HG03571 (cell line): ENCODE data around the gene CCDC51.
"Not testable (repeated sequence)": the region's sequence is repeated elsewhere in the genome, so short reads cannot be mapped to it uniquely, and the experiment has no call there.

Experiments
- ATAC-seq: cut with Tn5 transposase; IDR thresholded peaks from one replicate; pipeline ENCODE4 v1.9.1; 2021; ENCODE audit not compliant: unreplicated experiment

Gene CCDC51, protein sequence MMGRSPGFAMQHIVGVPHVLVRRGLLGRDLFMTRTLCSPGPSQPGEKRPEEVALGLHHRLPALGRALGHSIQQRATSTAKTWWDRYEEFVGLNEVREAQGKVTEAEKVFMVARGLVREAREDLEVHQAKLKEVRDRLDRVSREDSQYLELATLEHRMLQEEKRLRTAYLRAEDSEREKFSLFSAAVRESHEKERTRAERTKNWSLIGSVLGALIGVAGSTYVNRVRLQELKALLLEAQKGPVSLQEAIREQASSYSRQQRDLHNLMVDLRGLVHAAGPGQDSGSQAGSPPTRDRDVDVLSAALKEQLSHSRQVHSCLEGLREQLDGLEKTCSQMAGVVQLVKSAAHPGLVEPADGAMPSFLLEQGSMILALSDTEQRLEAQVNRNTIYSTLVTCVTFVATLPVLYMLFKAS

DNA sequence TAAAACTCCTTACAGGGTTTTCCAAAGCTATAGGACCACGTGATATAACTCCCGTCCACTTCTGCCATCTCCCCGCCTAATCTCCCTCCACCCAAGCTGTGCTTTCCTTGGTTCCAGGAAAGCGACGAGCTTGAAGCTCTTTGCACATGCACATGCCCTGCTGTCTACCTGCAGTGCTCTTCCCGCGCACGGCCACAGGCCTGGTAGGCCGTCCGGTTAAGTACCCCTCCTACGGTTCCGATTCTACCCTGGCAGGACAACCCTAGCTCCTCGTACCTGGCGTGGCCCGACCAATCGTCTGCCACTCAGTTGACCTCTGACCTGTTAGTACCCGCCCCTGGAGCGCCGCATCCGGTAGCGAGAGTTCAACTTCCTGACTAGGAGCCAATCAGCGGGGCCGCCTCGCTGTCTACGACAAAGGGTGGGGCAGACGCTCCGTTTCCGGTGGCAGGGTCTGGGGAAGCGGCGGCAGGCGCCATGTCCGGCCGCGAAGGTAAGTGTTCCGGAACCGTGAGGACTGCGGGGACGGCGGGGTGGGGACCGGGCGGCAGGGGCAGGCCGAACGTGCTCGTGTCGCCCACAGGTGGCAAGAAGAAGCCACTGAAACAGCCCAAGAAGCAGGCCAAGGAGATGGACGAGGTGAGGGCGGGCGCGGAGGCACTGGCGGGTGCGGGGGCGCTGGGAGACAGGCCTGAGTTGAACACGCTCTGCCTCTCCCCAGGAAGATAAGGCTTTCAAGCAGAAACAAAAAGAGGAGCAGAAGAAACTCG, at the start of gene CCDC51, which contains the start of gene TMA7:
TSS of gene CCDC51 (minus strand) at position 300 of the 770 bp plus-strand sequence. CDS start 4,991 bp downstream, outside the sequence.
TSS of gene TMA7 (plus strand) at position 438 of the 770 bp plus-strand sequence. CDS start at position 478, 40 bp downstream.
- ATAC-seq: peak; percentile 92

DNA sequence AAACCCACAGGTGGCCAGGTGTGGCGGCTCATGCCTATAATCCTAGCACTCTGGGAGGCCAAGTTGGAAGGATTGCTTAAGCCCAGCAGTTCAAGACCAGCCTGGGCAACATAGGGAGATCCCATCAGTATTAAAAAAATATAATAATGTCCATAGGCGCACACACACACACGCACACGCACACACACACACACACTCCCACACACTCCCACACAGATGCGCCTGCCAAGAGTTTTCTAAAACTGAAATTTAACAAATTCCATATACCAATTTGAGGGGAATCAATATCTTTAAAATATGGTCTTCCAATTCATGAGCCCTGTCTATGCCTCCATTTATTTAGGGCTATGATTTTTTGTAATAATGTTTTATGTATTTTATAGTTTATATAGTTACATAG, 47.0 kb upstream of the CCDC51 start:
- ATAC-seq: no peak

DNA sequence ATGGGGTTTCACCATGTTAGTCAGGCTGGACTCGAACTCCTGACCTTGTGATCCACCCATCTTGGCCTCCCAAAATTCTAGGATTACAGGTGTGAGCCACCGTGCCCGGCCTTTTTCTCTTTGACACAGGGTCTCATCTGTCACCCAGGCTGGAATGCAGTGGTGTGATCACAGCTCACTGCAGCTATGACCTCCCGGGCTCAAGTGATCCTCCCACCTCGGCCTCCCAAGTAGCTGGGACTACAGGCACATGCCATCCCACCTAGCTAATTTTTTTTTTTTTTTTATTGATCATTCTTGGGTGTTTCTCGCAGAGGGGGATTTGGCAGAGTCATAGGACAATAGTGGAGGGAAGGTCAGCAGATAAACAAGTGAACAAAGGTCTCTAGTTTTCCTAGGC, 42.9 kb upstream of the CCDC51 start:
- not testable (repeated sequence) for ATAC-seq

DNA sequence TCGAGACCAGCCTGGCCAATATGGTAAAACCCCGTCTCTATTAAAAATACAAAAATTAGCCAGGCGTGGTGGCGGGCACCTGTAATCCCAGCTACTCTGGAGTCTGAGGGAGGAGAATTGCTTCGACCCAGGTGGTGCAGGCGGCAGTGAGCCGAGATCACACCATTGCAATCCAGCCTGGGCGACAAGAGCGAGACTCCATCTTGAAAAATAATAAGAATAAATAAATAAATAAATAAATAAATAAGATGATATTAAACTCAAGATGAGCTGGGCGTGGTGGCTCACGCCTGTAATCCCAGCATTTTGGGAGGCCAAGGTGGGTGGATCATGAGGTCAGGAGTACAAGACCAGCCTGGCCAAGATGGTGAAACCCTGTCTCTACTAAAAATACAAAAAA, 41.0 kb upstream of the CCDC51 start:
- ATAC-seq: not testable (repeated sequence)

DNA sequence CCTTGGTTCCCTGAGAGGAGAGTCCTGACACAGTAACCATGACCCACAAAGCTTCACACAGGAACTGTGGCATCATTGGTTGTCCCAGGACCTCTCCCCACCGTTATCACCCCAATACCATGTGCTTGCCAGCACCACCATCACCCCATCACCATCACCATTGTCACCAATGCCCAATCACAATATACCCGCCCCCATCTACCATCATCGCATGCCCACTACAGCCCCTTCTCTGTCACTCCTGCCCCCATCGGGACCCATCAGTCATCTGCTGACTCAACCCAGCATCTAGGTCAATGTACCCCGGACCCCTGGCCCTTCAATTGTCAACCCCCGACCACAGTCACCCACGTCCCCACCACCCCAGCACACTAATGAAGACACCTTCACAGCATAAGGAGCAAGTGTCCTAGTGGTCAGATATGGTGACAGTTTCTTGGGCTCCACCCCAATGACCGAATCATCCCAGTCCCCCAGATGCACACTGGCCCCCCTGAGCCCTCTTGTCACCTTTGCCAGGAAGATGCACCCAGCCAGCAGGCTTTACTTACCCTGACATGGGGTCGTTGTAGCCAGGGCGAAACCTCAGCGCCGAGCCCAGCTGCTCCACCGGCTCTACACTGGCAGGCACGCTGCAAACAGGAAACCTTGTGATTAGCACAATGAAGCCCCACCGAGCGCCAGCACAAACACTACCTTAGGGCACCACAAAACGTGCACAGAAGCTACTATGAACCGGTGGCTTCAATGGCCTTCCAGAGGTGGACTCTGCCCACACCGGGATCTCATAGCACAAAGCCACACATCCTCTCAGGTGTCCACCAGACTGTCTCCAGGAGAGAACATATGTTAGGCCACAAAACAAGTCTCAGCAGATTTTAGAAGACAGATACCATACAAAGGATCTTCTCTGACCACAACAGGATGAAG, 39.0 kb upstream of the CCDC51 start:
- ATAC-seq: no peak

DNA sequence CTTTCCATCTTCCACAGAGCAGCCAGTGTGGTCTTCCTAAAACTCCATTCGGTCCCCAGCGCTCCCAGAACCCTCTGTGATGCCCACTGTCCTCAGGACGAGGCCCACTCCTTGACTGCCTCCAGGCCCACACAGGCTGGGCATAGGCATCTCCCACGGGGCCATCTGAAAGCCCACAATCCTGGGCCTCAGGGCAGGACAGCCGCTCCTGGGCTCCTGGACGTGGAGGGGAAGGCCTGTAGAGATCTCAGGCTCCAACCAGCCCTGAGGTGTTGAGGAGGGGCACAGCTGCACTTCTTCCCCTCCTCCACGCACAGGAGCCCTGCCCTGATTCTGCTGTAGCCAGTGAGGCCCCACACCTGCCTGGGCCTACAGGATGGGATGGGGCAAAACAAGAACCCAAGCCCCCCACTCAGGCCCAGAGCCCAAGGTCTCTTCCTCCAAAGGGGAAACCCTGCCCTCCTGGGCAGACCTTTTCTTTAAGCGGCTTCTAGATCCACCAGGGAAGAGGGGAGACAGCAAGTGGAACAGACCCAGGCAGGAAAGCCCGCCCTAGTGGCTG, 38.1 kb upstream of the CCDC51 start:
- no peak for ATAC-seq

DNA sequence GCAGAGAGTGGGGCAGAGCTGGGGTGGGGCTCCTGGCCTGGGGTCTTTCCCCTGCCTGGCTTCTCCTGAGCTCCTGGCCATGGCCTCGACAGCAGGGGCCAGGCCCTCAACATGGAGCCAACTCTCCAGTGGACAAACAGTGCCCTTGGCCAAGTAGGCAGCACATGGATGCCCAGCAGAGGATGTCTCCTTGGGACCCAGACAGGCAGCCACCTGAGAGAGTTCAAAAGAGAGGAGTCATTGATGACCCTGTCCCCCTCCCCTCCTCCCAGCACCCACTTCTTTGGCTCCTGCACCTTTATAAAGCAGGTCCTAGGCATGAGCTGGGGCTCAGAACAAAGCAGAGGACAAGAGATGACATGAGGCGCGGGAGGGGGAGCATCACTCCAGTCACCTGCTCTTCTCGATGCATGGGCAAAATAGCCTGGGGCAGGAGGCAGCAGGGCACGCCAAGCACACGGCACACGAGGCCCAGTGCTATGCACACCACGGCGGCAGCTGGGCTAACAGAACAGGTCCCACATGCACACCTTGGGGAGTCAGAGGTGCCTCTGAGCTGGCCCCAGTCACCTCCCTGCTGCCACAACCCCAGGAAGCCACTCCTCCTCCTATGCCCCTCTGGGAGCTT, 36.6 kb upstream of the CCDC51 start:
- ATAC-seq: no peak

DNA sequence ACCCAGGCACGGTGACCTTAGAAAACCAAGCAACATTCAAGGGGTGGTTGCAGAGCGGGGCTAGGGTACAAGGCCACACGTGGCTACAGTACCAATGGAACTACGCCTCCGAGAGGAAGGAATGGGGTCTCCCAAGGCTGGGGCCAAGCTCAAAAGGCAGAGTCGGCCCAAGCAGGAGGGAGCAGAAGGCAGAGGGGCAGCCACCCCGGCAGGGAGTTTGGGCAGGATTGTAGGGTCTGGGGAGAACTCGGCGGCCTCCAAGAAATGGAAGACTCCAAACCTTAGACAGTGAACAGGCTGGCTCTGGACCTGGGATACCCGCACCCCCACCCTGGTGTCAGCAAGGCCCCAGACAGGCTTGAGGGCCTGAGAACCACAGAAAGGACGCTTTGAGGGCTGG, 35.3 kb upstream of the CCDC51 start:
- no peak for ATAC-seq

DNA sequence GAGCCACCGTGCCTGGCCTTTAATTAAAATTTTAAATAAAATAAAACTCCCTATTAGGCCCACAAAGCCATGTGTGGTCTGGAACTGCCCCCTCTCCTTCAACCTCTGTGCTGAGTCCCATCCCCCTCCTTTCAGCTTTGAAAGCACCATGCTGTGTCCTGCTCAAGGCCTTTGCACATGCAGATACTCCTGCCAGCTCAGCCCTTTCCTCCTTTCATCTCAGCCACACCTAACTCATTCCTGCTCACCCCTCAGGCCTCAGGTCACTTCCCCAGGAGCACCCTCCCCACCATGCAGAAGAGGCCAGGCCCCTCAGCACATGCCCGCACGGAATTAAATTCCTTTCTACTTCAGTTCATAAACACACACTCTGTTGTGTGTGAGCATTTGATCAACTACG, 34.7 kb upstream of the CCDC51 start:
- ATAC-seq: no peak

DNA sequence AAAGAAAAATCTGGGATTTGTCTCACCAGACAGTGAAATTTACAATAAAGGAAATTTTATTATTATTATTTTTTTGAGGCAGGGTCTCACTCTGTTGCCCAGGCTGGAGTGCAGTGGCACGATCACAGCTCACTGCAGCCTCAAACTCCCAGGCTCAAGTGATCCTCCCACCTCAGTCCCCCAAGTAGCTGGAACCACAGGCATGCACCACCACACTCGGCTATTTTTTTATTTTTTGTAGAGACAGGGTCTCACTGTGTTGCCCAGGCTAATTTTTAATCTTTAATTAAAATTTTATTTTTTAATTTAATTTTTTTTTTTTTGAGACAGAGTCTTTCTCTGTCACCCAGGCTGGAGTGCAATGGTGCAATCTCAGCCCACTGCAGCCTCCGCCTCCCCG, 34.1 kb upstream of the CCDC51 start:
- ATAC-seq: not testable (repeated sequence)

DNA sequence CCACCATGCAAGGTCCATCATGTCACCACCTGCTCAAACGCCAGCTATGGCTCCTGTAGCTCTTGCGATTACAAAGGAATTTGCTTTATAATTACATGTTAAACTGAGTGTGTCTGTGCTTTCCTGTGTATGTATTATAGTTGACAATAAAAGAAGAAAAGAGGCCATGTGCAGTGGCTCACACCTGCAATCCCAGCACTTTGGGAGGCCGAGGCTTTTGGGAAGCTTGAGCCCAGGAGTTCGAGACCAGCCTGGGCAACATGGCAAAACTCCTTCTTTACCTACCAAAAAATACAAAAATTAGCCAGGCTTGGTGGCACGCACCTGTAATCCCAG, 33.7 kb upstream of the CCDC51 start:
- ATAC-seq: no peak

DNA sequence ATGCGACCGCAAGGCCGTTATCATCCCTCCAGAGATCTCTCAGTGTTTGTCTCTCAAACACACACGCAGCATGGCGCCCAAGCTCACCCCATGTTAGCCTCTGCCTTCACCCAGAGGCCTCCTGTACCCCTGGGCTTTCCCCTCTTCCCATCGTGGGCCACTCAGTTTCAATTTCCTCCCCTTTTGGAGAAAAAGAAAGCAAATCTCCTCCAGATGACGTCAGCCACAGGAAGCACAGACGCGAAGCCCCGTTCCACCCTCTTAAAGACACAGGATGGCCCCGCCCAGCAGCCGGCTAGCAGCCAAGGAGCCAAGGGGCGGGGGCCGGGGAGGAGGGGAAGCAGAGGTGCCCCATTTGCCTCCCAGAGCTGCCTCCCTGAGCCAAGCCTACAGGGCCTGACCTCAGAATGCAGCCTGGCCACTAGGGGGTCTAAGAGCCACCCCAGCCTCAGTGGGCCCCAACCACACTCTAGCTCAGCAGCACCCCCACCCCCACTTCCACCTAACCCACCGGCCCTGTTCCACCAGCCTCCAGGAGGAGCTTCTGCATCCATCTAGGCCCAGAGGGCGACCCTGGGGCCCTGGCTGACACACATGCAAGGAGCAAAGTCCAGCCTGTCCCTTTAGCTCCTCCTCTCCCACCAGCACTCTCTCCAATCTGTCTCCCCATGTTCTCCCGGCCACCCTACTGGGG, 33.2 kb upstream of the CCDC51 start:
- peak; percentile 69 for ATAC-seq

DNA sequence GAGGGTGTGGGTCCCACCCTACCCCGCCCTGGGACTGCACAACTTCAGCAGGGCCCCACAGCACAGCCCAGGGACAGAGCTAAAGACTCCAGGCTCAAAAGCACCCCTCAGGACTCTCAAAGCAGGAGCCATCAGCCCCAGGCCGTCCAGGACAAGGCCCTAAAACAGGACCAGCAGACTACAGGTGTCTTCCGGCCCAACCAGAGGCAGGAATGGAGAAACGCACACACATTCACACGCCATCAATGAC, 32.7 kb upstream of the CCDC51 start:
- no peak for ATAC-seq

DNA sequence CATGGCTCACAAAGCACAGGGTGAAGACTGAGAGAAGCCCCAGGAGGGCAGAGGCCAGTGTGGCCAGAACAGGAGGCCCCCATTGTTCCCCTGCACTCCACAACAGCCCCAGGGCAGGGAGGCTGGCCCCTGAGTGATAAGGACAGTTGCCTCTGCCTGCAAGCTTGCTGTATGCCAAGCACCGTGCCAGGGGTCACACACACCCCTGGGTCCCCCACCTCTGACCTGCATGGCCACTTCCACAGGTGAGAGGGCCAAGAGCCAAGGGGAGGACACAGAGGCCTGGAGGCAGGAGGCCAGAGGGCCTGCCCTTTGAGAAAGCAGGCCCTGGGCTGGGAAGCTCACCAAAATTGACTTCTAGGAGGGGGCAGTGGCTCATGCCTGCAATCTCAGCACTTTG, 30.4 kb upstream of the CCDC51 start:
- ATAC-seq: no peak

DNA sequence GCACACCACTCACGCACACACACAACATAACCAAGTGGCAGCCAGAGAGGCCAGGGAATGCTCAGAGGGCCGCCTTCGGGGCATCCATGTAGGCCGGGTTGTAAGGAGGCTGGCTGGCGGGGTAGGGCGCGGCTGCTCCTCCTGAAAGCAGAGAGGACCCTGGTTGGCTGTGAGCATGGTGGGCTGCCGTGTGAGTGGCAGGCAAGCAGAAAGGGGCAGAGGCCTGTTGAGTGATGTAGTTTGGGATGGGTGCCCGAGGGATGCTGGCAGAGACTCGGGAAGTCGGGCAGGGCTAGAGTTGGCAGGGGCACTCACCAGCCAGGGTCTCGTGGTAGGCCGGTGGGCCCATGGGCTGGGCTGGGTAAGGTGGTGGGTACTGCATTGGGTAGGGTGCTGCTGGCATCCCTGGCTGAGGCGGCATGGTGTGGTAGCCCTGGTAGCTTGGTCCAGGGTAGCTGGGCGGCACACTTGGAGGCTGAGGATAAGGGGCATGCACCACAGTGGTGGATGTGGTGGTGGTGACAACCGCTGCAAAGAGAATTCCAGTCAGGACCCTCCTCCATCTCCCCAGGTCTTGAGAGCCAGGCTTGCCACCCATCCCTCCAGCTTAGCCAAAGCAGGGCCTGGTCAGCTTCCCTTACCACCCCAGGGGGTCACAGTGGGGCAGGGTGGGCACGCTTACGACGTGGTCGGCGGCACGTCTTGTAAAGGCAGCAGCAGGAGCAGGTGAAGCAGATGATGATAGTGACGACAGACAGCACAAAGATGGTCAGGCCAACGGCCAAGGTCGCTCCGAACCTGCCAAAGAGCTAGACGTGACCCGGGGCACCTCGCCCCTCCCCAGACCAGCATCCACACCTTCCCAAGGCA, 29.4 kb upstream of the CCDC51 start:
- no peak for ATAC-seq

DNA sequence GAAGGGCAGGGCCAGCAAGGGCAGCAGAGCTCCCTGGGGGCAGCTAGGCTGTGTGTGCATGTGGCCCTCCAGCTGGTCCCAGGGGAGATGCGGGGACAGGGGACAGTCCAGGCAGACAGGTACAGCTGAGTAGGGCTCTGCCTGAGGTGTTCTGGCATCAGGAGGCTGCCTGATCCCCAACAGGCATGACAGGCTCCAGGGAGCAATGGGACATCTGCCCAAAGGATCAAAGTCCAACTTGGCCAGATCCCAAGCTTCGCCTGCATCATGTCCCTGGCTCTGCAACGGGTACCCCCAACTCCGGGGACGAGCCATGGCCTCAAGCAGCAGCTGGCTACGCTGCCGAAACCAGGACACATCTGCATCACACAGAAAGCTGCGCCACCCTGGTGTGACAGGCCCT, 28.4 kb upstream of the CCDC51 start:
- ATAC-seq: no peak

DNA sequence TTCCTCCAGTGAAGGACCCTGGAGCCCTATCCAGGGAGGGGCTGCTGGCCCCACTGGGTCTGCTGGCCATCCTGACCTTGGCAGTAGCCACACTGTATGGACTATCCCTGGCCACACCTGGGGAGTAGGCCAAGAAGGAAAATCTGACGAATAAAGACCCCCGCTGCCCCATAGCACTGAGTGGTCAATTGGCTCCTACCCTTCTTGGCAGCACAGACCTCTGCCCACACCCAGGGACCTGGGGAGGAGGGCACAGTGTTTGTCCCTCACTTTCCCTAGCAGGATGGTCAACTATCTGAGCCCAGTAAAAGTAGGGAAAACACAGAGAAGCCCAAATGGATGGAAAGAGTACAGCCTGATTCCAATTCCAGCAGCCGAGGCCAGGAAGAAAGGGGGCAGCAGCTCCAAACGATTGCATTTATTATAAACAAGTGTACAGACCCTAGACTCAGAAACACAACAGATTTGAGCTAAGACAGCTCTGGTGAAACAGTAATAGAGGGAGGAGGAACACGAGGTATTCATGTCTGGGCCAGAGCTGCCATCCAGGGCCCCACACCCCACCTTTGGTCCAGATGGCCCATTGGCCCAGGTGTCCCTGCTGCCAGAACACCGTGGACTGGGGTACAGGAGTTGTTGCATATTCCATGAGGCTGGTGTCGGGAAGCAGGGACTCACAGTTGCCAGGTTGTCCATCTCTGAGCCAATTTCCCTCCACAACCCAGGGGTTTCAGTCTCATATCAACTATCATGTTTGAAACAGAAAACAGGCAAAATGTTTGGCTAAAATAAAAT, 27.8 kb upstream of the CCDC51 start:
- no peak for ATAC-seq

DNA sequence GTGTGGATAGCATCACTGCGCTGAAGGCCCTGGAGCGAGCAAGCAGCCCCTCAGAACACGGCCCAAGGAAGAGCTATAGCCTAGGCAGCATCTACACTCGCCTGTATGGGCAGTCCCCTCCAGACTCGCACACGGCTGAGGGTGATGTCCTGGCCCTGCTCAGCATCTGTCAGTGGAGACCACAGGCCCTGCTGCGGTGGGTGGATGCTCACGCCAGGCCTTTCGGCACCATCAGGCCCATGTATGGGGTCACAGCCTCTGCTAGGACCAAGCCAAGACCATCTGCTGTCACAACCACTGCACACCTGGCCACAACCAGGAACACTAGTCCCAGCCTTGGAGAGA, 27.2 kb upstream of the CCDC51 start:
- ATAC-seq: no peak
